Activated T-helper 1 cell treated with anti-CD3 and anti-CD28 coated beads, Interleukin-12 subunit alpha, Interleukin-12 subunit beta, Interleukin-2, Interleukin-4 antibody, amounts not matched to agents 30 ng/mL and 10 ng/mL and 1 ng/mL, durations not matched to agents 14 hours and 24 hours and 36 hours (primary cell): ENCODE measurements around the gene STPG3. TPM values are rescaled to one million over a fixed set of nuclear protein-coding genes. Genes with fewer than 3 reads are reported as not detected.
A peak's percentile ranks its signal among the peaks of the same experiment; 100 is the strongest.

Experiments
- DNase-seq: peaks from one replicate; pipeline ENCODE4 v3.0.0; 2021; ENCODE audit warnings: low spot score
- H3K27ac Mint-ChIP-seq: one replicate; pipeline ENCODE4 v1.8.0; 2021; ENCODE audit warnings: mild to moderate bottlenecking, mixed read lengths
- H3K27me3 Mint-ChIP-seq: one replicate; pipeline ENCODE4 v1.8.0; 2022; ENCODE audit warnings: mild to moderate bottlenecking, moderate library complexity, mixed read lengths; ENCODE audit not compliant: insufficient read depth
- H3K36me3 Mint-ChIP-seq: one replicate; pipeline ENCODE4 v1.8.0; 2021; ENCODE audit warnings: low read depth, mixed read lengths
- H3K4me1 Mint-ChIP-seq: one replicate; pipeline ENCODE4 v1.8.0; 2021; ENCODE audit warnings: low read depth, mixed read lengths
- H3K4me3 Mint-ChIP-seq: one replicate; pipeline ENCODE4 v1.8.0; 2021; ENCODE audit warnings: mild to moderate bottlenecking, moderate library complexity, mixed read lengths
- H3K9me3 Mint-ChIP-seq: one replicate; pipeline ENCODE4 v1.8.0; 2021; ENCODE audit warnings: mixed read lengths
- intact Hi-C: fragments of 100-400 bp; cut with micrococcal nuclease; formaldehyde crosslinking; loops from one replicate; pipeline ENCODE4 v1.15.1; 2024
- total RNA-seq: library from RNA; stranded (reverse); gene quantifications from 2 replicates; pipeline ENCODE4 v1.2.3, GENCODE V29; 2022

STPG3 gene
- total RNA-seq, 1 donor from 2014 or later = 1.2 TPM

GRCh38 chr9:137225699-137226331 is 25.3 kb upstream of the STPG3 start:
- intact Hi-C loops = no loop called here
- H3K27ac Mint-ChIP-seq = no peak overlapping the region
- no peaks in the 10 kb centered on the region for H3K9me3 Mint-ChIP-seq

GRCh38 chr9:137226338-137227053 is 24.6 kb upstream of the STPG3 start:
- intact Hi-C loops = loop anchor here (1.0 kb wide), 3 partner anchors 10 to 108 kb away; no protein-coding TSS in a partner anchor
- no peaks in the 10 kb centered on the region for H3K9me3 Mint-ChIP-seq
- no peaks in the 10 kb centered on the region for H3K36me3 Mint-ChIP-seq
- H3K27me3 Mint-ChIP-seq = no peaks in the 10 kb centered on the region
- no peak for DNase-seq
- no peak overlapping the region for H3K4me3 Mint-ChIP-seq
- H3K27ac Mint-ChIP-seq = no peak overlapping the region
- peaks cover 5% of the 10 kb centered on the region for H3K4me1 Mint-ChIP-seq

More at GRCh38 chr9:137225699-137226331, 25.3 kb upstream of the STPG3 start:
- DNase-seq = no peak
- H3K4me3 Mint-ChIP-seq = no peak overlapping the region
- H3K27me3 Mint-ChIP-seq = no peaks in the 10 kb centered on the region
- H3K4me1 Mint-ChIP-seq = peaks cover 5% of the 10 kb centered on the region
- H3K36me3 Mint-ChIP-seq = no peaks in the 10 kb centered on the region

GRCh38 chr9:137227054-137227852 is 23.8 kb upstream of the STPG3 start, which contains the start of gene RNF224:
Gene RNF224, plus strand, starts transcription at chr9:137227502. Its CDS starts 834 bp downstream, at chr9:137228336.
- Mint-ChIP-seq H3K4me1 (peaks cover 5% of the 10 kb centered on the region), H3K4me3 (no peak within 1 kb of the TSS), H3K27me3 (no peaks in the 10 kb centered on the region), H3K9me3 (no peaks in the 10 kb centered on the region), H3K36me3 (no peaks in the 10 kb centered on the region), H3K27ac (no peak within 1 kb of the TSS)
- DNase-seq = peak; percentile 73
- intact Hi-C loops = loop anchor here (1.0 kb wide), 3 partner anchors 9 to 109 kb away; no protein-coding TSS in a partner anchor

- Mint-ChIP-seq H3K4me1 (peaks cover 5% of the 10 kb centered on the region), H3K27me3 (no peaks in the 10 kb centered on the region), H3K27ac (no peak overlapping the region), H3K9me3 (no peaks in the 10 kb centered on the region), H3K36me3 (no peaks in the 10 kb centered on the region), H3K4me3 (no peak overlapping the region)
- intact Hi-C loops = loop anchor here (1.0 kb wide), 3 partner anchors 8 to 110 kb away; no protein-coding TSS in a partner anchor
- no peak for DNase-seq
Measured at GRCh38 chr9:137227853-137228505, 23.1 kb upstream of the STPG3 start.

GRCh38 chr9:137228506-137228967 is 22.5 kb upstream of the STPG3 start:
- Mint-ChIP-seq H3K4me3 (no peak overlapping the region), H3K27ac (no peak overlapping the region), H3K4me1 (peaks cover 5% of the 10 kb centered on the region), H3K9me3 (no peaks in the 10 kb centered on the region), H3K36me3 (no peaks in the 10 kb centered on the region), H3K27me3 (no peaks in the 10 kb centered on the region)
- no peak for DNase-seq
- intact Hi-C loops = no loop called here

GRCh38 chr9:137228968-137229896 is 21.9 kb upstream of the STPG3 start:
- H3K4me3 Mint-ChIP-seq = no peak overlapping the region
- peaks cover 5% of the 10 kb centered on the region for H3K4me1 Mint-ChIP-seq
- H3K27me3 Mint-ChIP-seq = no peaks in the 10 kb centered on the region
- no peak for DNase-seq
- no peaks in the 10 kb centered on the region for H3K9me3 Mint-ChIP-seq
- intact Hi-C loops = no loop called here
- no peaks in the 10 kb centered on the region for H3K36me3 Mint-ChIP-seq
- no peak overlapping the region for H3K27ac Mint-ChIP-seq

- no peak for DNase-seq
- Mint-ChIP-seq H3K9me3 (no peaks in the 10 kb centered on the region), H3K27ac (no peak overlapping the region), H3K27me3 (peaks cover 3% of the 10 kb centered on the region), H3K4me3 (no peak overlapping the region), H3K36me3 (no peaks in the 10 kb centered on the region), H3K4me1 (peaks cover 5% of the 10 kb centered on the region)
- intact Hi-C loops = no loop called here
Measured at GRCh38 chr9:137229903-137230704, 21.0 kb upstream of the STPG3 start.

GRCh38 chr9:137230705-137231371 is 20.2 kb upstream of the STPG3 start, which contains the start of gene SLC34A3:
Gene SLC34A3, plus strand, starts transcription at chr9:137230901. Its CDS starts 802 bp downstream, at chr9:137231703.
- no peak within 1 kb of the TSS for H3K27ac Mint-ChIP-seq
- peaks cover 5% of the 10 kb centered on the region for H3K4me1 Mint-ChIP-seq
- no peak within 1 kb of the TSS for H3K4me3 Mint-ChIP-seq
- no peaks in the 10 kb centered on the region for H3K9me3 Mint-ChIP-seq
- no peaks in the 10 kb centered on the region for H3K36me3 Mint-ChIP-seq
- intact Hi-C loops = no loop called here
- no peak for DNase-seq
- peaks cover 5% of the 10 kb centered on the region for H3K27me3 Mint-ChIP-seq

GRCh38 chr9:137231372-137232039 is 19.6 kb upstream of the STPG3 start:
- Mint-ChIP-seq H3K36me3 (no peaks in the 10 kb centered on the region), H3K27ac (no peak overlapping the region), H3K27me3 (peaks cover 5% of the 10 kb centered on the region), H3K9me3 (no peaks in the 10 kb centered on the region), H3K4me1 (peaks cover 5% of the 10 kb centered on the region), H3K4me3 (no peak overlapping the region)
- DNase-seq = no peak
- intact Hi-C loops = no loop called here

- DNase-seq = no peak
- H3K27me3 Mint-ChIP-seq = peaks cover 5% of the 10 kb centered on the region
- H3K4me3 Mint-ChIP-seq = no peak overlapping the region
- H3K4me1 Mint-ChIP-seq = peaks cover 5% of the 10 kb centered on the region
- intact Hi-C loops = no loop called here
- H3K27ac Mint-ChIP-seq = no peak overlapping the region
- no peaks in the 10 kb centered on the region for H3K9me3 Mint-ChIP-seq
- no peaks in the 10 kb centered on the region for H3K36me3 Mint-ChIP-seq
Measured at GRCh38 chr9:137232101-137232500, 19.0 kb upstream of the STPG3 start.
